22Rv1 (cell line): ENCODE results near the gene UNC5C.

Source experiments
- H3K27ac ChIP-seq: fragments of 450-650 bp; 2 replicates; pipeline ENCODE4 v1.5.1; 2017
- ZFX ChIP-seq: fragments of 450-650 bp; IDR thresholded peaks from 2 replicates; pipeline ENCODE4 v1.6.1; 2017; ENCODE audit warnings: antibody characterized with exemption, borderline replicate concordance
- TF ChIP-seq, protein P1 (sequence below): fragments of 450-650 bp; IDR thresholded peaks from 2 replicates; pipeline ENCODE4 v1.5.1; 2017; ENCODE audit warnings: mild to moderate bottlenecking

Gene UNC5C

DNA sequence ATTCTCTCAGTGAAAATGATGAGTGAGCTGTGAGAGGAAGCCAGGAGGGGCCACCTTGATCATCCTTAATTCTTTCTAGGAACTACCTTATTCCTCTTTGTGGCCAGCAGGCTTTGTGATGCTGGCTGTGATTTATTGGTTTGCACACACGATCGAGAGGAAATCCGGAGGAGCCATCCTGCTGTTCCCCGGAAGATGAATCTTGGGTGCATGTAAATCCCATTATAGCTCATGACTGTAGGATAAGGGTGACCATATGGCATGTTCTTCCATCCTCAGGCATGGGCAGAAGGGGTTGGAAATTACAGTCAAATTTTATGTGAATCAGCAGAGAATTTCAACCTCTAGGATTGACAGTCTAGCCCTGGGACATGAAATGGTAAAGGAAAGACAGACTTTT is 254.5 kb downstream of the UNC5C start:
- no peak overlapping the region for H3K27ac ChIP-seq
- TF ChIP-seq, protein P1, sequence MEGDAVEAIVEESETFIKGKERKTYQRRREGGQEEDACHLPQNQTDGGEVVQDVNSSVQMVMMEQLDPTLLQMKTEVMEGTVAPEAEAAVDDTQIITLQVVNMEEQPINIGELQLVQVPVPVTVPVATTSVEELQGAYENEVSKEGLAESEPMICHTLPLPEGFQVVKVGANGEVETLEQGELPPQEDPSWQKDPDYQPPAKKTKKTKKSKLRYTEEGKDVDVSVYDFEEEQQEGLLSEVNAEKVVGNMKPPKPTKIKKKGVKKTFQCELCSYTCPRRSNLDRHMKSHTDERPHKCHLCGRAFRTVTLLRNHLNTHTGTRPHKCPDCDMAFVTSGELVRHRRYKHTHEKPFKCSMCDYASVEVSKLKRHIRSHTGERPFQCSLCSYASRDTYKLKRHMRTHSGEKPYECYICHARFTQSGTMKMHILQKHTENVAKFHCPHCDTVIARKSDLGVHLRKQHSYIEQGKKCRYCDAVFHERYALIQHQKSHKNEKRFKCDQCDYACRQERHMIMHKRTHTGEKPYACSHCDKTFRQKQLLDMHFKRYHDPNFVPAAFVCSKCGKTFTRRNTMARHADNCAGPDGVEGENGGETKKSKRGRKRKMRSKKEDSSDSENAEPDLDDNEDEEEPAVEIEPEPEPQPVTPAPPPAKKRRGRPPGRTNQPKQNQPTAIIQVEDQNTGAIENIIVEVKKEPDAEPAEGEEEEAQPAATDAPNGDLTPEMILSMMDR, result no peak
- no peak for TF ChIP-seq ZFX

DNA sequence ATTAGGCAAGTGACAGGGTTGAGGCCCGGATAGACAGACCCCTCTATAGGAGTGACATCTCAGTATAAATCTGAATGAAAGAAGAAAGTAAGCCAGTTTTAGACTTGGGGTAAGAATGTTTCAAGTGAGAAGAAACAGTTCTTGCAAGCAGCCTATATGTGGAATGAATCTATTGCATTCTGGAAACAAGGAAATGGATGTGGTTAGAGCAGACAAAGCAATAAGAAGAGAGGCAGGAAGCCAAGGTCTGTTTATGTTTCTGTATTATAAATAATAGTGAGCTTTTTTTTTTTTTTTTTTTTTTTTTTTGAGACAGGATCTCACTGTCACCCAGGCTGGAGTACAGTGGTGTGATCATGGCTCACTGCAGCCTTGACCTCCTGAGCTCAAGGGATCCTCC is 255.8 kb downstream of the UNC5C start:
- no peak overlapping the region for H3K27ac ChIP-seq
- TF ChIP-seq, protein P1, result no peak
- TF ChIP-seq ZFX, result no peak

DNA sequence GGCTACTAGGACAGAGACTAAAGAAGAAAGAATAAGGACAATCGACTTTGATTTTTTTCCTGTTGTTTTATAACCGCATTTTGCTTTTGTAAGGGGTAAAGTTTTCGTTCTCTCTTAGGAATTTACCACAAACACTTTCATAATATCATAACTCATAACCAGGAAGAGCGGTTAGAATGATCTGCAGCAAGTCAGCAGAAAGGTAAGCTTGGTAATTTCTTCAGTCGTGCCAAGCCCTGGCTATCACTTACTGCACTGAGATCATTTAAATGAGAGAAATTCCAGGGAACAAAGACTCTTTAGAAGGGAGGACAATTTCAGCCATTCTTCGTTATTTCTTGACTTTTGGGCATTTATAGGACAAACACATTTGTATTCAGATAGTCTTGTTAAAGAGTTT is 258.1 kb downstream of the UNC5C start:
- TF ChIP-seq, protein P1, result no peak
- no peak for TF ChIP-seq ZFX
- H3K27ac ChIP-seq, result no peak overlapping the region

DNA sequence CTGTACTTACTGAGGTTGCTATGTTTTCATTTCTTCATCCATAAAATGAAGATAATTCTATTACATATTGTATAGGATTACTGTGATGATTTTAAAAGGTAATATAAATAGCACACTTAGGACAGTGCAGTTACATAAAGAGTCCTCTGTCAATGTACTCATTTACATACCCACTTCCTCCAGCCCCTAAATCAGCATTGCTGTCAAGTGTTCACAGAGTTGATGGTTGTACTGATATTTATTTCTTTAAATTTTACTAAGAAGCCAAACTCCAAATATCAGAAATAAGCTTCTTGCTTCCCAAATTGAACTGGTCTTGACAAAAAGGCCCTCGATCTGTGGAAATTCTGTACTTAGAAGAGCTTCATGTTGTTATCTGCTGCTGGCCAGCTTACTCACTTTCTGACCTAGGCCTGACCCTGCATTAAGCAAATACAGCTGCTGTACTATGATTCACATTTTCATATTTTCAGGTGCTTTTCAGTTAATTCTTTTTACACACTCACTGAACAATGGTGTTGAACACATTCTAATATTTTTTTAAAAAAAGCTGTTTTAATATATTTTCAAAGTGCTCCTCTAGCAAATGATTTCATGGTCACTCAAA is 259.6 kb downstream of the UNC5C start:
- TF ChIP-seq ZFX, result no peak
- TF ChIP-seq, protein P1, result no peak
- no peak overlapping the region for H3K27ac ChIP-seq

DNA sequence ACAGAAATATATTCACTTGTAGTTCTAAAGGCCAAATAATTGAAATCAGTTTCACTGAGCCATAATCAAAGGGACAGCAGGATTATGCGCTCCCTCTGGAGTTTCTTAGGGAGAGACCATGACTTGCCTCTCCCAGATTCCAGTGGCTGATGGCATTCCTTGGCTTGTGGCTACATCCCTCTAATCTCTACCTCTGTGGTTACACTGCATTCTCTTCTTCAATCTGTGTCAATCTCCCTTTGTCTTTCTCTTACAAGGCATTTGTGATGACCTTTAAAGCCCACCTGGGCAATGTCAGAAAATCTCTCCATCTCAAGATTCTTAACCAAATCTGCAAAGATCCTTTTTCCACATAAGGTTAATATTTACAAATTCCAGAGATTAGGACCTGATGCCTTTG is 260.2 kb downstream of the UNC5C start:
- TF ChIP-seq ZFX, result no peak
- TF ChIP-seq, protein P1, result no peak
- H3K27ac ChIP-seq, result no peak overlapping the region

DNA sequence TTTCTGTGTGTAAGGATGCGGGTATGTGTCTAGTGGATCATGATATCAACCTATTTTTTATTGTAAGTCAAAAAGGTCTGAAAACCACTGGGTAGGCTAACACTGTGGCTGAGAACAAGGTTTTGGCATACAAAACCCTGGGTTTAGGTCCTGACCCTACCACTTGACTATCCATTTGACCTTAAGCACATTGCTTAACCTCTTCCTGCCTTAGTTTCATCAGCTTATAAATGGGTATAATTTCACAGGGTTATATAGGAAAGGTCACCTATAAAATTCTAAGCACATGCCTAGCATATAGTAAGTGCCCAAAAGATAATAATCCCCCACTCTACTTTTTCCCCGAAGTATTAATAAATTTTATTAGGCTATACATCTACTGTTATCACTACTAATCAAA is 263.0 kb downstream of the UNC5C start:
- no peak overlapping the region for H3K27ac ChIP-seq
- TF ChIP-seq ZFX, result no peak
- TF ChIP-seq, protein P1, result no peak

DNA sequence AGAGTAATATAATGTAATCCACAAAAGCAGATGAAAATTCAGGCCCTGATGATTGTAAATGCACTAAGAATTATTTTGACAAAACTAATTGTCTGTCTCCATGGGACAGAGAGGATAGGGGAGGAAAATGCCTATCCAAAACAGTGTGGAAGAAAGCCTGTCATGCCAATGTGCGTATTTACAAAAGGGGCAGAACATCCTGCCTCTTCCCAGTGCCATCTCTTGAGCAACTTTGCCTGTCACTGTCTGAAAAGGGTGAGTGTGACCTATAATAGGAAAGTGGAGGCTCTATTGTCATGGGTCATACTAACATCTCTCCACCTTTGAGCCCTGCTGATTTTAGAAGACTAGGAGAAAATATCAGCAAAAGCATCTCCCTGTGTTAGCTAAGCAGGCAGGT is 264.1 kb downstream of the UNC5C start:
- TF ChIP-seq, protein P1, result no peak
- no peak for TF ChIP-seq ZFX
- peak overlapping the region; percentile 26 for H3K27ac ChIP-seq
